NCI-H2107 (cell line): Measurements from ENCODE around the gene HOXC5.

Experiments
- DNase-seq: peaks from one replicate; lab custom pipeline; 2025; lab: John Stamatoyannopoulos, UW

Gene HOXC5

DNA sequence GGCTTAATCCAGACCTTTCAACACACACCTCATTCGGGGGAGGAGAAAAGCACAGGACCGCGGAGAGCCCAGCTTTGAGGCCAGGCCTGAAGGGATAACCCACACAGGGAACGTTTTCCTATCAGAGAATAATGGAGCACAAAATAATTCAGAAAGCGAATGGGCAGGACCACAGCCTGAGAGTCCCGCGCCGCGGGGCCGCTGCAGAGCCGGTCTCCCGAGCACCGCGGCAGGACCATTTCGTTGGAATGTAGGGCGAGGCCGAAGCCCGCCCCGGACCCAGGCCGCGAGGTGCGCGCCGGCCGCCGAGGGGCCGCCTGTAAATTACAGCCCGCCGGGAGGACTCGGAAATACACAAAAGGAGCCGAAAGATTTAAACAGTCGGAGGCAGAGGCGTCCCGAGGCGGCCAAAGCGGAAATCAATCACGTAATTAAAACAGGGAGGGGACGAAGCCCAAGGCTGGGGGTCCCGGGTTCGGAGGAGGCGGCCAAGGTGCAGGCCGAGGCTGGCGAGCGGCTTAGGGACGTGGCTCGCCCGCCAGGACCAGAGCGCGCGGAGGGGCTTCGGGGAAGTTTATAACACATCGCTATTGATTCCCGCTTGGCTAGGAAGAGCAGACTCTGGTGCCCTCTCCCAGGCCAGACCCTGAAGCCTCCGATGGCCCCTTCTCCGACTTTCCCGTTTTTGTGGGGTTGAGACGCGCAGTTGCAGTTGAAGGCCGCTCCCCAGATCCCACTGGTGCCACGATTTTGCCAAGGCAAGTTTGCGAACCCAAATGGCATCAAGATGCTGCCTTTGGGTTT, 14.5 kb downstream of the HOXC5 start:
- DNase-seq, result no peak

DNA sequence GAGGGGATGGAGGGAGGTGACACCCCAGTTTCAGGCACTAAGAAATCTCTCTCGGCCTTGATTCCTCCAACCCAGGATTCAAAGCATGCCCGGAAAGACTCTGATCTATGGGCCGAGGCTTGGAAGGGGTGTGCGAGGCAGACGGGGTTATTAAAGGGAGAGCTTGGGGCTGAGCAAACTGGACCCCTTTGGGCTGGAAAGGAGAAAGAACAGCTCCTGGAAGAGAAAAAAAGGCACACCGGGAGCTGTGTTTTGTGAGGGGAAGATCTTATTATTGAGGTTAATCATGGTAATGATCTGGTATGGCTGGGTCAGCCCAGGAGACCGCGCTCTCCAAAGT, 15.1 kb downstream of the HOXC5 start:
- no peak for DNase-seq

DNA sequence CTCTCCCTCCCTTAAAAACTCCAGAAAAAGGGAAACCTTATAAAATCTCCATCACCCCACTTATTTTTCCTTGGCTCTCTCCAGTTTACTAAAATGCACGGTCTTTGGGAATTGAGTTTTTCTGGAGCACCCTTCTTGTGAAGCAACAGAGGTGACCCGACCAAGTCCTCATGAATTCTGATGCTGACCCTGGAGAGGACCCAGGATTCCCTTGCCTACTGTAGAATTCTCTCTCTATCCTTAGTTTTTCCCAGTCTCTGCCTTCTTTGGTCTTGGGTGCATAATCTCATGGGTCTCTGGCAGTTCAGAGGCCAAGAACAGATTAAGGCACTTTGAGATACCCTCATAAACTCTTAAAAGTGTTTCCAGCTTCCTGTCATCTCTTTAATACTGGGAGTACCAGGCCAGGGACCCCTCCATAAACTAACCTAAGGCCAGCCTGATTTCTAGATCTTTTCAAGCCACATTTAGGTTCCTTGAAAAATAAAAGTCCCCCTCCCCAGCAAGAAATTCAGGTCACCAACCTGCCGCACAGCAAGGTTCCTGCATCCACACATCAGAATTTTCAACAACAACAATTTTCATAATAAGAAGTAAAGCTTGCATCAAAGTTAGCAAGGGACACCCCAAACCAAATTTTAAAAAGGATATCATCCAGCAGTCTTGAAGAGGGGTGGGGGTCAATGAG, 15.7 kb downstream of the HOXC5 start:
- no peak for DNase-seq

DNA sequence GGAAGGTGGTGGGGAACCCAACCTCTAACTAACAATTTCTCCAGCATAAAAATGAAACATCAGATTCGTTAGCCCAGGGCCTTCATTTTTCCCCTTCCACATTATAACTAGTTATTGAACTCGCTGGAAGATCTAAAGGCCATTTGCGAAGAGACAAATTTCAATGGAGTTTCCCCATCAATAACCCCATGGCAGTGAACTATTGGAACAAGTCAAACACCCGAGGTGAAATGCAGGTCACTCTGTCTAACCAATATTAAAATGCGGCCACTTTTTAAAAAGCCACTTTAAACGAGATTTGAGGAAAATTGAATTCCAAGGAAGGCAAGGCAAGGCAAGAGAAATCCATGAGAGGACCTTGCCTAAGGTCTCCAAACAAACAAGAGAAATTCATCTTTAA, 16.3 kb downstream of the HOXC5 start:
- DNase-seq, result no peak

DNA sequence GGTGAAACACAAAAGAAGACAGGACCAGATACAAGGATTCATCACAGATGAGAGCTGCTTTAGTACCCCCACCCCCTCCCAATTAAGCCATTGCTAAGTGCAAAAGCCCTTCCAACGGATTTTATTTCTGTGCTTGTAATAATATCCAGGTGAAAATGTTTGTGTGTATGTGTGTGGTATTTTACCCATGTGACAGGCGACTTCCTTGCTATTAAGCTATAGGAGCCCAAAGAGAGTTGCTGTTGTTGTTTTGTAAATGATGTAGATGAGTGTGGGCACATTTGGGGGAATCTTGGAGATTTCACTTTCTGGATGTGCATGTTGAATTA, 17.6 kb downstream of the HOXC5 start:
- DNase-seq, result no peak

DNA sequence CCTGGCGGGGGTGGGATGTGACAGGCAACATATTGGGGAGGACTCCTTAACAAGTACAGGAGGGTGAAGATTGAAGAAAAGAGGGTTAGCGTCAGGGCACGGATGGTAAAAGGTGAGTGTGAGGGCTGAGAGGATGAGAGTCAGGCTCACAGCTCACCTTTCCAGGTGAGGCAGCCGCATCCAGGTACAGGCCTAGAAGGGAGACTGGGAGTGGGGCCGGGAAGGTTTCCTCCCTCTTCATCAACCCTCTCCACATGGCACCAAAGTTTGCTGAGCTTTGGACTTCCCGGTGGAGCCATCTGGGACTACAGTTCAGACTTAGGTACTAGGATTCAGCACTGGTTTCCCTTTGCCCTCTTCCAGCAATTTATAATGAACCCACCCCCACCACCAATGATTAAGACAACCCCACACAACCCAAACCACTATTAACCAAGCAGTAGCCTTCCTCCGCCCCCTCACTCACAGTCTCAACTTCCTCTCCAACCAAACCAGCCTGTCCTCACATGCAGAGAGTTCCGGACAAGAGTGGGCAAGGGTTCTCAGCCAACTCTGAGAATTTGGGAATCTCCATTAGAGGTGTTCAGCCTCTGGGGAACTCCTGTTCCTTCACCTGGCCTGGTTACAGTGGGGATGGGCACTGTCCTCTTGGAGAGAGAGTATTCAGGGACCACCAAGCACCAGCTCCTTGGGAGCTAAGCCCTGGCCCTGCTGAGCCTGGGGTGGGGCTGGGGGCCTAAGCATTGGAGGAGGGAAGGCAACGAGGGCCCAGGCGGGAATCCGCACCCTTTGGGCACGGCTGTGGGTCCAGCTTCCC, 18.4 kb downstream of the HOXC5 start:
- DNase-seq, result no peak

DNA sequence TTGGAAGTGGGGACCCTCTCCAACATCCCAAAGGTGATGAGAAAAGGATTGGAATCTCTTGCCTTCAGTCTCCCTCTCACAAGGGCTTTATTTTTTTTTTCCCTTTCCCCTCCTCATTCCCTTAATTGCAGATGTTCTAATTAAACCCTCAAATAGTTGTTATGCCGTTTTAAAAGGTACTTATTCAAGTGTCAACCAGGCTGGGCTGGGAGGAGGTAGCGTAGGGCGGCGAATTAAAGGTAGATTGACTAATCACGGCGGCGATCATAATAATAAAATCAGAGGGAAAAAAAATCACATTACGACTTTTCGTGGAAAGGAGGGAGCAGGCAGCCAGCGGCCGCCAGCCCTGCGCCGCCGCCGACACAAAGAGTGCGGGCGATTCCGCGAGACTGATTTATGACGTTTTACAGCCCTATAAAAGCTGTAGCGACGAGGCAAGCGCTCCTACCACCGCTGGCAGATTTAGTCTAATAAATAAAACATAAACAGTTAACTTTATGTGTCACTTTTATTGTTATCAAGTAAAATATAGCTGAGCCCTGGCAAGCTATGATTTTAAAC, 19.1 kb downstream of the HOXC5 start:
- DNase-seq, result no peak

DNA sequence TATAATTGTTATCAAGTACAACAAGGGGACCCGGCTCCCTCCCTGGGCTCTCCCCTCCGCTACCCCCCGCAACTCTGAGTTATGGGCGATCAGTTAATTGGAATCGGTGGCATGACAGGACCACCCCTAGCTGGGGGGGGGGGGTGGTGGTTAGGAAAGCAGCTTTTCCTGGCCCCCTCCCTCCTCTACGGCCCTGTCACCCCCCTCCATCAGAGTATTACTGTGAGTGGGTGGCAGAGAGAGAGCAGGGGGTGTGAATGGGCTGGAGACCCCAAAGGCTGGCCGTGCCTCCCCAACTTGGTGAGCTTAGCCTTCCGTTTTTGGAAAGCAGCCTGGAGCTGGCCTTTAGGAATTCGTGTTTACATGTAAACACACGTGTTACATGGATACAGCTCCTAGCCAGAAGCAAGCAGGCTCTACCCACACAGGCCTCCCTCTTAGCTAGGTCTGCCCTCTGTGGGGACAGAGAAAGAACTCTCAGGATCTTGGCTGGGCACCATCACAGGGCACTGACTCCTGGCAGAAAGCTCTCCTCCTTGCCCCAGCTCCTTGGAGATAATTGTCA, 19.7 kb downstream of the HOXC5 start:
- no peak for DNase-seq

DNA sequence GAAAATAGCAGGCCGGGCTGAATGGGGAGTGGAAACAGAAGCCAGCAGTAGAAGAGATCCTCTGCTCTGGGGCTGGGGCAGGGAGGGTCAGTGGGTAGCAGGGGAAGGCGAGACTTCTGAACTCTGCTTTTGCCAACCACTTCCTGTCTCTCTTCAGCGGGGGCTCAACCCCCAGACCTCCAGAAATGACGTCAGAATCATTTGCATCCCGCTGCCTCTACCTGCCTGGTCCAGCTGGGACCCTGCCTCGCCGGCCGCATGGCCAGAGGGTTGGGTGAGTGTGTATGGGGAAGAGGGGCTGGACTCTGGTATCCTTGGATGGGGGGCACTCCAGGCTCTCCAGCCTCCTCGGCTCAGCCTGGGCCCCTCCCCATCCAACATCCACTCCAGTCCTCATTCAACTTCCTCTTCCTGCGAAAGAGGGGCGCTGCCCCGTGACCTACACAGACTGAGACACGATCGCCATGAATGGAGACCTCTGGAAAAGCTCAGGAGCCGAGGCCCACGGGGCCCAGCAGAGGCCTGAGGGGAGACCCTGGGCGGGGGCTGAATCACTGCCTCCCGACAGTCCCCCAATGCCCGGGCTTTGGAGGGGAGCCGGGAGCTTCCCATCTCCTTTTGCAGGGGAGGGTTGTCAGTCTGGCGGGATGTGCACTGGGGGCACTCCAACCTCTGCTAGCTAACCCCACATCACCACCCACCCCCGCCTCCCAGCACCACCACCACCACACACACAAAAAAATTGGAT, 20.3 kb downstream of the HOXC5 start:
- DNase-seq, result no peak

DNA sequence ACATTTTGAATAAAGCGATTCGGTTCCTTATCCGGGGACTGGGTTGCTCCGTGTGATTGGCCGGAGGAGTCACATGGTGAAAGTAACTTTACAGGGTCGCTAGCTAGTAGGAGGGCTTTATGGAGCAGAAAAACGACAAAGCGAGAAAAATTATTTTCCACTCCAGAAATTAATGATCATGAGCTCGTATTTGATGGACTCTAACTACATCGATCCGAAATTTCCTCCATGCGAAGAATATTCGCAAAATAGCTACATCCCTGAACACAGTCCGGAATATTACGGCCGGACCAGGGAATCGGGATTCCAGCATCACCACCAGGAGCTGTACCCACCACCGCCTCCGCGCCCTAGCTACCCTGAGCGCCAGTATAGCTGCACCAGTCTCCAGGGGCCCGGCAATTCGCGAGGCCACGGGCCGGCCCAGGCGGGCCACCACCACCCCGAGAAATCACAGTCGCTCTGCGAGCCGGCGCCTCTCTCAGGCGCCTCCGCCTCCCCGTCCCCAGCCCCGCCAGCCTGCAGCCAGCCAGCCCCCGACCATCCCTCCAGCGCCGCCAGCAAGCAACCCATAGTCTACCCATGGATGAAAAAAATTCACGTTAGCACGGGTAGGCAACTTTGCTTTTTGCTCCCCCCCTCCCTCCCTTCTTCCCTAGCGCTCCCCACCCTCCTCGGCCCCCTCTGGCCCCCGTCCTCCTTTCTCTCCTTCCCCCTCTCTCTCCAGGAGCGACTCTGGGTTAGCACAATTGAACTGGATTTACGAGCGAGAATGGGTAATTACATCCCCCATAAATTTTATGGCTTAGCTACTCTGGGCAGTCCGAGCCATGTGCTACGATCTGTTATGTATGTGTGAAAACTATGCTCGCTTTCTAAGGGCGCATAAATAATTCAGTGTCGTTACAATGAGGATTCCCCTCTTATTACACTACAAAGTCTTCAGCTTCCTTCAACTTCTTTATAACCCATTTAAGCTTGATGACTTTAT, 21.2 kb downstream of the HOXC5 start, which contains the start of gene HOXC4:
Gene HOXC4 (plus strand): TSS at position 85 of the 991 bp plus-strand sequence. CDS start 88 bp downstream, at position 173.
- DNase-seq, result no peak

DNA sequence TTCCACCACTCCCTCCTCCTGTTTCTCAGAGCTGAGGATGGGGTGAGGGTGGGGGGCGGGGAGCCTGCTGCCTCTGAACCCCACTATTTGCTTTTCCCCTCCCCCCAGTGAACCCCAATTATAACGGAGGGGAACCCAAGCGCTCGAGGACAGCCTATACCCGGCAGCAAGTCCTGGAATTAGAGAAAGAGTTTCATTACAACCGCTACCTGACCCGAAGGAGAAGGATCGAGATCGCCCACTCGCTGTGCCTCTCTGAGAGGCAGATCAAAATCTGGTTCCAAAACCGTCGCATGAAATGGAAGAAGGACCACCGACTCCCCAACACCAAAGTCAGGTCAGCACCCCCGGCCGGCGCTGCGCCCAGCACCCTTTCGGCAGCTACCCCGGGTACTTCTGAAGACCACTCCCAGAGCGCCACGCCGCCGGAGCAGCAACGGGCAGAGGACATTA, 21.9 kb downstream of the HOXC5 start:
- DNase-seq, result no peak

DNA sequence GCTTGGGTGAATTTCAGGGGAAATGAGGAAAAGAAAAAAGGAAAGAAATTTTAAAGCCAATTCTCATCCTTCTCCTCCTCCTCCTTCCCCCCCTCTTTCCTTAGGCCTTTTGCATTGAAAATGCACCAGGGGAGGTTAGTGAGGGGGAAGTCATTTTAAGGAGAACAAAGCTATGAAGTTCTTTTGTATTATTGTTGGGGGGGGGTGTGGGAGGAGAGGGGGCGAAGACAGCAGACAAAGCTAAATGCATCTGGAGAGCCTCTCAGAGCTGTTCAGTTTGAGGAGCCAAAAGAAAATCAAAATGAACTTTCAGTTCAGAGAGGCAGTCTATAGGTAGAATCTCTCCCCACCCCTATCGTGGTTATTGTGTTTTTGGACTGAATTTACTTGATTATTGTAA, 22.7 kb downstream of the HOXC5 start:
- DNase-seq, result no peak

DNA sequence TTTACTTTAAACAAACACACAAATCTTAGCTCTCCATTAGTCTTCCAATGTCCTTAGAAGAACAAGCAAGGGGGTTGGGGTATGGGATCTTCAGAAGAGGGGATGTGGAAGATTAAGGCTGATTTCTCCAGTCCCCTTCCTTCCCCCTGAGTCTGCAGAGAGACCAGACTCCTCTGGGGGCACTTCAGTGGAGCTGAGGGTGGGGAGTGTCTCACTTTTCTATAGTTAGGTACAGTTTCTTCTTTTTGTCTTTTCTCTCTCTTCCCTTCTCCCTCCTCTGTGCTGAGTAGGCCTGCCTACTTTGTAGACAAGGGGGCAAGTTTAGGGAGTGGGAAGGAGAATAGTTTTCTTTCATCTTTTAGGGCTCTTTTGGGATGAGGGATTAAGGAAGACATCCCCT, 23.3 kb downstream of the HOXC5 start:
- DNase-seq, result no peak

DNA sequence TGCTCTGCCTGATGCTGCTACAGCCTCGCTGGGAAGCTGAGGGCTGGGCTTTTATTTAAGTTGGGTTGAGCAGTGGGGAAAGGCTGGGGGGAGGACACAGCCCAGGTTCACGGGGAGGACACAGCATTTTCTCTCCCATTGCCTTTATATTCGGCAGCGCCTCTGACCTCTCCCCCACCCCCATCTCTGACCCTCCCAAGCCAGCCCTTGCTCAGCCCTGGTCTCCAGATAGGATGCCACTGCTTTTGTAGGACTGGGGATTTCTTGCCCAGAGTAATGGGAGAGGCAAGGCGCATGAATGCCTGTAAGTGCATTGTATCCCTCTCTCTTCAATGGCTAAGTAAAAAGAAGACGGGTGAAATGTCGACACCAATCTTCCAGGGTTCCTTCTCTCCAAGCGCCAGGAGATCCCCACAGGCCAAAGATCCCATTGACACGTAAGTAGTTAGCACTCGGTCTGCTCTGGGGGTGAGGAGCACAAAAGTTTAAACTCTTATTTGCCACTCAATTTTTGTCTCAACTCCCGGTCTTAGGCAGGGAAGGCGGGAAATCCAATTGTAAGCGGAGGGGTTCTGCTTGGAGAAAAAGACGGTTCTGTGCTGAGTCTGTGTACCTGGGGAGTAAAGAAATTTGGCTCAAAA, 25.4 kb downstream of the HOXC5 start:
- no peak for DNase-seq

DNA sequence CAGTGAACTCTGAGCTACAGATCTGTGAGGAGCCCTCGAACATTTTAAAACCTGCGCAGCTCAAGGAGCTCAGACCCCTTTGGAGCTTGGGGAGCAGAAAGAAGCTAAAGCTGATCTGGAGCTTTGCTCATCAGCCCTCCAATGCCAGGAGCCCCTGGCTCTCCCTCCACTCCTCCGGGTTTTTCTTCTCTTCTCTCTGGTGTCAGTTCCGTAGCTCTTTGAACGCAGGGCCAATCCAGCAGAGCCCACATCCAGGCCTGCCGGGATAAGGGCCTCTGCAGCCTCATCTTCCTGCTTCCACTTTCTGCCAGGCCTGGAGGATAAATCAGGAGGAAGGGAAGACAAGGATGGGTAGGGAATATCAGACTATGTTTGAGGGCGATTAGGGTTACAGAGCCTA, 26.8 kb downstream of the HOXC5 start:
- DNase-seq, result no peak

DNA sequence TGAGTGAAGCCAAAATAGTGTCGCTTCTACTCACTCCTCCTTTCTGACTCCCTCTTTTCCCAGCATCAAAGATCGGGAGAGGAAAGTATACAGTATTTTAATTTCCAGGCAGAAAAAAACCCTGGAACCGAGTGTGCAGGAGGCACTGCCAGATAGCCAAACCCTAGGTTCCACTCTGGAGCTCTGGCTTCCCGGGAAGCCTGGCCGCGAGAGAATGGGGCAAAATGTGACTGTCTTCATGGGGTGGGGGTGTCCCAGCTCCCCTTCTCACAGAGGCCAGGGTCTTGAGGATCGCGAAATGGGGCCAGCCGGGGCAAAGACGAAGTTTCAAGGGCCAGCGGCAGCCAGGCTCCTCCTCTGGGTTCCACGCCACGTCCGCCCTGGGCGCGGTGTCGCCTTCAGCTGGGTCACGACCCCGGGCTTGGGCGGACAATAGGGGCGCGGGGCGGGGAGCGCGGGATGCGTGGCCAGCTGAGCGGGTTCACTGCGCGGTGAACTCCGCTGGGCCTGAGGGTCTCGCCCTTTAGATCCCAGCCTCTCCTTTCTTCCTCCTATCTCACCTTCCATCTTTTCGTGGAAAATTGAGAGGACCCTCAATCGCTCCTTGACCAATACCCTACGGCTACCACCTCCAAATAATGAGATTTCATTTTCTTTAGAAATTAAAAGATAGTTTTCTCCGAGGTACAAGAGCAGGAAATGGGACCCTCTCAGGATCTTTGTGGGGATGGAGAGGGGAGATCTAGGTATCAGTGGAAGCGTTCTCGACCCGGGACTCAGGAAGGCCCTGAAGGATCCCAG, 27.5 kb downstream of the HOXC5 start:
- DNase-seq, result no peak

DNA sequence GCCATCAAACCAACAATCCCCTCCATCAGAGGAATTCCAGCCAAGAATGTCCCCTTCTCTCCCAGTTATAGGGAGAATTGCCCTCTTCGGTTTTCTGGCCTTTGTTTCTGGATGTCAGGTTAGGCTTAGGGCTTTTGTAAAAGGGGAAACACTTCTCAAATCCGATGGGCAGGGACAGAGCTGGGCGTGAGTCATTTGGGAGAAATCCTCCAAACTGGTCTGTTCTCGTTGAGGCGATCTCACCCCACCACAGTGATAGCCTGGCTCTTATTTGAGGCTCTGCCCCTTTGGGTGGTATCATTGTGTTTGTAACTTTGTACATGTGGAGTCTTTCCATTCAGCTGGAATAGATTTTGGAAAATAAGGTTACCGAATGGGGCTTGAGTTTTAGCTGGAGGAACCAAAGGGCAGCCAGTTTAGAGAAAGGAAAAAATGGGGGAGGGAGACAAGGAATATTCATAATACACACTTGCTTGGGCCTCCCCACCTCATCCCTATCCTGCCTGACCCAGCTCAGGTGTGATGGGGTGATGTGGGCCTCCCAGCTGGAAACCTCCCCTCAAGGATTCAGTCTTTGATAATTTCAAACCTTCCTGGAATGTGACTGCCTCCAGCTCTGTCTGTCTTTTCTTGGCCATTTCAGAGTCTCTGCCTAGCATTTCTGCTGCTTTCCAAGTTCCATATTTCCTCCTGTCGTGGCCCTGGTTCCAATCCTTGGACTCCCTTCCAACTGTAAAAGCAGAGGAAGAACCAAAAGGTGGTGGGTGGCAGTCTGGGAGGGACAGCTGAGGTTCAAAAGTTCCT, 28.3 kb downstream of the HOXC5 start:
- no peak for DNase-seq

DNA sequence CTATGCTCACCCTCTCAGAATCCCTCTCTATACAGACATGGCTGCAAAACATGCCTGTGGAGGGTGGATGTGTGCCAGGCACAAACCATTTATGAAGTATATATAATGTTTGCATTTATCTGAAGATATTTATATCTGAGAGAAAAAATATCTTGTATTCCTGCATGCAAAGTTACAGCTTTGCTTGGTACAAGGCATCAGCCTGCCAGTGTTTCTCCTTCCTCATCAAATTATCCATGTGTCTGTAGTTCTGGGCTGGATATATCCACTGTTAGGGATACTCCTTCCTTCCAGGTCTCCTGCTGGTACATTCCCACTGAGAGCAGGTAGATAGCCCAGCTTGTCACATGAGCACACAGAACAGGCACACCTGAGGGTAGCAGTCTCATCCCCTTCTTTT, 32.8 kb downstream of the HOXC5 start:
- no peak for DNase-seq
